MM.1S (cell line): ENCODE results near the gene ZSCAN25.

ENCODE experiments used
- DNase-seq: peaks from one replicate; pipeline ENCODE4 v3.0.0-alpha.2; 2015
- H2AFZ ChIP-seq: fragments of 300-600 bp; sonication (generic); 2 replicates; pipeline ENCODE4 v1.6.0; 2016; ENCODE audit warnings: antibody characterized with exemption, low read length
- H3F3A ChIP-seq: fragments of 300-600 bp; sonication (generic); 2 replicates; pipeline ENCODE4 v1.6.1; 2016; ENCODE audit warnings: mild to moderate bottlenecking, antibody characterized with exemption, low read length, moderate library complexity, mixed read lengths; ENCODE audit not compliant: insufficient read depth
- H3K27ac ChIP-seq: fragments of 300-600 bp; sonication (generic); 2 replicates; pipeline ENCODE4 v1.5.1; 2016; ENCODE audit warnings: mild to moderate bottlenecking, low read length
- H3K27me3 ChIP-seq: fragments of 300-600 bp; sonication (generic); replicated peaks from 2 replicates; pipeline ENCODE4 v1.6.0; 2016; ENCODE audit warnings: low read length; ENCODE audit not compliant: insufficient read depth
- H3K36me3 ChIP-seq: fragments of 300-600 bp; sonication (generic); replicated peaks from 2 replicates; pipeline ENCODE4 v1.6.1; 2016; ENCODE audit warnings: mild to moderate bottlenecking, low read length, mixed read lengths; ENCODE audit not compliant: insufficient read depth
- H3K4me1 ChIP-seq: fragments of 300-600 bp; sonication (generic); 2 replicates; pipeline ENCODE4 v1.6.1; 2016; ENCODE audit warnings: low read length, mixed read lengths
- H3K4me2 ChIP-seq: fragments of 300-600 bp; sonication (generic); 2 replicates; pipeline ENCODE4 v1.6.0; 2016; ENCODE audit warnings: low read depth, low read length
- H3K4me3 ChIP-seq: fragments of 300-600 bp; sonication (generic); 2 replicates; pipeline ENCODE4 v1.5.1; 2016; ENCODE audit warnings: low read length, mixed read lengths
- H3K79me2 ChIP-seq: fragments of 300-600 bp; sonication (generic); 2 replicates; pipeline ENCODE4 v1.6.1; 2016; ENCODE audit warnings: mixed run types, low read length, mixed read lengths
- H3K9ac ChIP-seq: fragments of 300-600 bp; sonication (generic); 2 replicates; pipeline ENCODE4 v1.6.1; 2016; ENCODE audit warnings: low read length, mixed read lengths
- H3K9me2 ChIP-seq: fragments of 300-600 bp; sonication (generic); replicated peaks from 2 replicates; pipeline ENCODE4 v1.6.1; 2016; ENCODE audit warnings: mild to moderate bottlenecking, low read length, mixed read lengths; ENCODE audit not compliant: insufficient read depth
- H3K9me3 ChIP-seq: fragments of 300-600 bp; sonication (generic); replicated peaks from 2 replicates; pipeline ENCODE4 v1.6.1; 2016; ENCODE audit warnings: mild to moderate bottlenecking, low read length, mixed read lengths; ENCODE audit not compliant: insufficient read depth
- H4K20me1 ChIP-seq: fragments of 300-600 bp; sonication (generic); 2 replicates; pipeline ENCODE4 v1.6.1; 2016; ENCODE audit warnings: mild to moderate bottlenecking, low read length, moderate library complexity, mixed read lengths; ENCODE audit not compliant: insufficient read depth
- CTCF ChIP-seq: fragments of 300-600 bp; sonication (generic); IDR thresholded peaks from 2 replicates; pipeline ENCODE4 v1.5.1; 2016; ENCODE audit warnings: antibody characterized with exemption, low read length, mixed read lengths
- EZH2 ChIP-seq: fragments of 300-600 bp; sonication (generic); optimal IDR thresholded peaks from 2 replicates; pipeline ENCODE3; 2017; ENCODE audit warnings: low read depth, mild to moderate bottlenecking, antibody characterized with exemption, low read length, mixed read lengths
- EZH2phosphoT487 ChIP-seq: fragments of 300-600 bp; sonication (generic); IDR thresholded peaks from 2 replicates; pipeline ENCODE4 v1.6.1; 2018; ENCODE audit warnings: antibody characterized with exemption, low read length

ZSCAN25 gene

DNA sequence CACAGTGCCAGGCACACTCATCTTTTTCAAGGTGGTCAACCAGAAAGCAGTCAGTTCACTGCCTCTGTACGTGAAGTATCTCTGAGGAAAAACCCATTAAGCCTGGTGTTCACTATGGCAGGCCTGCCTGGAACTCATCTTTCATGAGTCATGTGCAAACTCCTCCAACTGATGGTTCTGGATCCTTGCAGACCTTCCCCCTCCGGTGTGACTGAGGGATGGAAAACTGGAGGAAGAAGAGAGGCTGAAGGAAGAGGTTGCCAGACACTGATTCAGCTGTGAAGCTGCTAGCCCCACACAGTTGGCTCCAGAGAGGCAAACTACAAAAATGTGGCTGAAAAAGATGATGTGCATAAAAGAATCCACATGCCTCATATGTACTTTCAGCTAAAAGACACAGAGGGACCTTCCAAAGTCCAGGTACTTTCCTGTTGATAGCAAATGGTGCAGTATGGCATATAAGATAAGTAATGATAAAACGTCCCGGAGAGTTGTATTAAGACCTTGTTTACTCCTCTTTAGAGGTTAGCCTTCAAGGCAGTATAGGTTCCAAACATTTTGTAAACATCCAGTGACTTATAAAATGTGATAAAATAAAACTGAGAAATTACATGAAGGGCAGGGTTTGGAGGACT is 60.4 kb downstream of the ZSCAN25 start:
- Histone ChIP-seq H2AFZ (no peak overlapping the region), H3K9ac (no peak overlapping the region), H3K79me2 (no peaks in the 10 kb centered on the region), H3K4me1 (no peaks in the 10 kb centered on the region), H3K27me3 (no peaks in the 10 kb centered on the region), H3K4me2 (no peak overlapping the region), H3K27ac (no peak overlapping the region), H3K36me3 (no peaks in the 10 kb centered on the region), H3F3A (no peaks in the 10 kb centered on the region), H4K20me1 (no peaks in the 10 kb centered on the region), H3K9me3 (no peaks in the 10 kb centered on the region), H3K4me3 (no peak overlapping the region), H3K9me2 (no peaks in the 10 kb centered on the region)
- no peak for DNase-seq
- TF ChIP-seq EZH2 (no peak), CTCF (no peak), EZH2phosphoT487 (no peak)

DNA sequence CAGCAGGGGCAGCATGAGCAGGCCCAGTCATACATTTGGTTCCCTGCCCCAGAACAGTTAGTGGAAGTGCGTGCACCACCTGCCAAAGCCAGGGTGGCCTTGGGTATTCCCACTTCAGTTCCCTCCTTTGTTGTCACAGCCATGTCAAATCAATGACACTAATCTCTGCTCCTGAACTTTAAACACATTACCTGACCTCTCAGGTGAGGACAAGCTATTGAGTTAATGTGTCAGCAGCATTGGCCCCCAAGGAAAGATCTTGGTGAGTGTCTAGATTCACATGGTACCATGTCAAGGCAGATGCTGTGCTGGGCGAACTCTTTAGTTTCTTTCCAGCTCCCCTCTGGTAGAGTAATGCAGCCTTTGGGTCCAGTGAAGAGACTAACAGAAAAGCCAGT is 60.9 kb downstream of the ZSCAN25 start:
- Histone ChIP-seq H3K4me1 (no peaks in the 10 kb centered on the region), H4K20me1 (no peaks in the 10 kb centered on the region), H3K27me3 (no peaks in the 10 kb centered on the region), H3K4me2 (no peak overlapping the region), H3K4me3 (no peak overlapping the region), H3F3A (no peaks in the 10 kb centered on the region), H3K9ac (no peak overlapping the region), H3K79me2 (no peaks in the 10 kb centered on the region), H3K36me3 (no peaks in the 10 kb centered on the region), H2AFZ (no peak overlapping the region), H3K9me2 (no peaks in the 10 kb centered on the region), H3K27ac (no peak overlapping the region), H3K9me3 (no peaks in the 10 kb centered on the region)
- no peak for DNase-seq
- TF ChIP-seq EZH2 (no peak), EZH2phosphoT487 (no peak), CTCF (no peak)

GRCh38 chr7:99679032-99679399 is 62.3 kb downstream of the ZSCAN25 start:
- no peak for DNase-seq
- Histone ChIP-seq H3K27me3 (no peaks in the 10 kb centered on the region), H2AFZ (no peak overlapping the region), H3F3A (no peaks in the 10 kb centered on the region), H3K9me2 (no peaks in the 10 kb centered on the region), H3K4me2 (no peak overlapping the region), H3K9me3 (no peaks in the 10 kb centered on the region), H3K36me3 (no peaks in the 10 kb centered on the region), H3K79me2 (no peaks in the 10 kb centered on the region), H3K4me1 (no peaks in the 10 kb centered on the region), H3K4me3 (no peak overlapping the region), H3K27ac (no peak overlapping the region), H3K9ac (no peak overlapping the region), H4K20me1 (no peaks in the 10 kb centered on the region)
- no peak for TF ChIP-seq EZH2phosphoT487
- no peak for TF ChIP-seq EZH2
- no peak for TF ChIP-seq CTCF
